ENCODE measurements around the gene ATF6B.

- TF ChIP-seq, protein P1, sequence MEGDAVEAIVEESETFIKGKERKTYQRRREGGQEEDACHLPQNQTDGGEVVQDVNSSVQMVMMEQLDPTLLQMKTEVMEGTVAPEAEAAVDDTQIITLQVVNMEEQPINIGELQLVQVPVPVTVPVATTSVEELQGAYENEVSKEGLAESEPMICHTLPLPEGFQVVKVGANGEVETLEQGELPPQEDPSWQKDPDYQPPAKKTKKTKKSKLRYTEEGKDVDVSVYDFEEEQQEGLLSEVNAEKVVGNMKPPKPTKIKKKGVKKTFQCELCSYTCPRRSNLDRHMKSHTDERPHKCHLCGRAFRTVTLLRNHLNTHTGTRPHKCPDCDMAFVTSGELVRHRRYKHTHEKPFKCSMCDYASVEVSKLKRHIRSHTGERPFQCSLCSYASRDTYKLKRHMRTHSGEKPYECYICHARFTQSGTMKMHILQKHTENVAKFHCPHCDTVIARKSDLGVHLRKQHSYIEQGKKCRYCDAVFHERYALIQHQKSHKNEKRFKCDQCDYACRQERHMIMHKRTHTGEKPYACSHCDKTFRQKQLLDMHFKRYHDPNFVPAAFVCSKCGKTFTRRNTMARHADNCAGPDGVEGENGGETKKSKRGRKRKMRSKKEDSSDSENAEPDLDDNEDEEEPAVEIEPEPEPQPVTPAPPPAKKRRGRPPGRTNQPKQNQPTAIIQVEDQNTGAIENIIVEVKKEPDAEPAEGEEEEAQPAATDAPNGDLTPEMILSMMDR (IDR thresholded peaks at IDR 0.05; ENCODE audit: low read depth, low read length) = no peak
- TF ChIP-seq EZH2phosphoT487 (IDR thresholded peaks at IDR 0.05; ENCODE audit: low read depth) = no peak
Observed at GRCh38 chr6:32120573-32121059, 7.4 kb downstream of the ATF6B start.
